Gastrocnemius medialis (tissue), 4 donors: ENCODE data around the gene METRNL. TPM values are rescaled to one million over a fixed set of nuclear protein-coding genes. Genes with fewer than 3 reads are reported as not detected.

Experiments
- ATAC-seq, 2 donors: fragments of 150-250 bp; one replicate each; pipeline ENCODE4 v1.9.1; 2016
- DNase-seq, 2 donors: peaks; one replicate each; pipeline ENCODE4 v3.0.0-alpha.2; 2019
- H3K27ac ChIP-seq, 4 donors: fragments of 200-600 bp; sonication (generic); 1 replicate in 1 of 4; 2 replicates in 3 of 4; pipeline ENCODE4 v1.5.1; 2016 to 2018; ENCODE audit warnings: mild to moderate bottlenecking in 2 of 4, moderate library complexity in 1 of 4
- H3K27me3 ChIP-seq, 3 donors: fragments of 200-600 bp; sonication (generic) in 2 of 3; 1 replicate in 1 of 3; 2 replicates in 2 of 3; pipeline versions ENCODE4 v1.5.1 to v1.6.0; 2016 to 2019; ENCODE audit warnings: mild to moderate bottlenecking in 1 of 3, moderate library complexity in 1 of 3
- H3K36me3 ChIP-seq, 2 donors: fragments of 200-600 bp; sonication (generic) in 1 of 2; one replicate each; pipeline ENCODE4 v1.5.1; 2017 to 2018
- H3K4me1 ChIP-seq, 2 donors: fragments of 200-600 bp; sonication (generic) in 1 of 2; one replicate each; pipeline ENCODE4 v1.5.1; 2016 to 2017; ENCODE audit warnings: mild to moderate bottlenecking in 2 of 2
- H3K4me3 ChIP-seq, 4 donors: fragments of 200-600 bp; sonication (generic) in 3 of 4; 1 replicate in 1 of 4; 2 replicates in 3 of 4; pipeline ENCODE4 v1.5.1; 2016 to 2019; ENCODE audit warnings: mild to moderate bottlenecking in 2 of 4
- H3K9me3 ChIP-seq, 3 donors: fragments of 200-600 bp; sonication (generic) in 2 of 3; 1 replicate in 1 of 3; 2 replicates in 2 of 3; pipeline ENCODE4 v1.5.1; 2016 to 2019
- POLR2A ChIP-seq, 2 donors: fragments of 450-650 bp; IDR thresholded peaks; one replicate each; pipeline ENCODE4 v1.6.1; 2017; ENCODE audit warnings: antibody characterized with exemption in 2 of 2, mild to moderate bottlenecking in 2 of 2, moderate library complexity in 2 of 2
- in situ Hi-C, 4 donors: fragments of 200-750 bp; cut with MboI; loops; one replicate each; pipeline versions ENCODE4 v1.15.0 to v1.8.0; 2017; ENCODE audit warnings: low sequenced_read_pairs in 4 of 4
- intact Hi-C: fragments of 100-400 bp; cut with DNase I; formaldehyde crosslinking; loops from one replicate; pipeline ENCODE4 v1.15.1; 2023; ENCODE audit warnings: low total_unique reads
- total RNA-seq, 4 donors: library from RNA; depleted of rRNA; stranded (reverse); fragments of >200 nt; gene quantifications; one replicate each; pipeline versions ENCODE4 v1.1.0 to v1.2.3, GENCODE V29; 2016
- TF ChIP-seq, protein P1 (sequence below), 5 experiments: fragments of 450-650 bp in 3 of 5; fragments of 200-600 bp in 2 of 5; sonication (generic) in 2 of 5; IDR thresholded peaks in 4 of 5; conservative IDR thresholded peaks in 1 of 5; 1 replicate in 4 of 5; 2 replicates in 1 of 5; pipeline ENCODE4 v1.5.1; 2016 to 2019; ENCODE audit warnings: antibody characterized with exemption in 5 of 5, mild to moderate bottlenecking in 3 of 5, moderate library complexity in 3 of 5

The METRNL gene
- total RNA-seq, 4 donors from 2014 or later: 6.6 to 19.7 (median 11.1) TPM

DNA sequence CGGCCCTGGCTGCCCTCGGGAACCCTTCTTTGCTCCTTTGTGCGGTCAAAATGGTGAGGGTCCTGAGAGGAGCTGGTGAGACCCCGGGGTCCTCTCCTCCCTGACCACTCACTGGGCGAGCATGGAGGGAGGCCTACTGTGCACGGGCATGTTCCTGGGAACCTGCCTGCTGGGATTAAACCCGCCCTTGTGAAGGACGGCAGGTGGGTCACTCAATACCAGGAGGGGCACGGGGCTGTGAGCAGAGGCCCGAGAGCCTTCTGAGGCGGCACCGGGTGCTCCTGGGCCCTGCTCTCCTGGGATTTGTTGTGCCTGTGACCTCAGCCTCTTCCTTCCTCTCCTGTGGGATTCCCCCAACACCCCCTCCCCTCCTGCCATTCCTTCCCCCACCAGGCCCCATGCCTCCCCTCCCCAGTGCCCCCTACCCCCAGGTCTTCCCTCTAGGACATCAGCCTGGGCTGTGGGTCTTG is 19.7 kb downstream of the METRNL start:
- no peaks in the 10 kb centered on the region for H3K36me3 ChIP-seq
- H3K9me3 ChIP-seq: no peaks in the 10 kb centered on the region
- peaks cover 24 to 49% (median 46%) of the 10 kb centered on the region in 3 donors for H3K27me3 ChIP-seq
- peaks cover 13 to 46% of the 10 kb centered on the region in 2 donors for H3K4me1 ChIP-seq
- no peak overlapping the region for H3K4me3 ChIP-seq
- no peak for ATAC-seq
- TF ChIP-seq, protein P1, sequence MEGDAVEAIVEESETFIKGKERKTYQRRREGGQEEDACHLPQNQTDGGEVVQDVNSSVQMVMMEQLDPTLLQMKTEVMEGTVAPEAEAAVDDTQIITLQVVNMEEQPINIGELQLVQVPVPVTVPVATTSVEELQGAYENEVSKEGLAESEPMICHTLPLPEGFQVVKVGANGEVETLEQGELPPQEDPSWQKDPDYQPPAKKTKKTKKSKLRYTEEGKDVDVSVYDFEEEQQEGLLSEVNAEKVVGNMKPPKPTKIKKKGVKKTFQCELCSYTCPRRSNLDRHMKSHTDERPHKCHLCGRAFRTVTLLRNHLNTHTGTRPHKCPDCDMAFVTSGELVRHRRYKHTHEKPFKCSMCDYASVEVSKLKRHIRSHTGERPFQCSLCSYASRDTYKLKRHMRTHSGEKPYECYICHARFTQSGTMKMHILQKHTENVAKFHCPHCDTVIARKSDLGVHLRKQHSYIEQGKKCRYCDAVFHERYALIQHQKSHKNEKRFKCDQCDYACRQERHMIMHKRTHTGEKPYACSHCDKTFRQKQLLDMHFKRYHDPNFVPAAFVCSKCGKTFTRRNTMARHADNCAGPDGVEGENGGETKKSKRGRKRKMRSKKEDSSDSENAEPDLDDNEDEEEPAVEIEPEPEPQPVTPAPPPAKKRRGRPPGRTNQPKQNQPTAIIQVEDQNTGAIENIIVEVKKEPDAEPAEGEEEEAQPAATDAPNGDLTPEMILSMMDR (IDR thresholded peaks at IDR 0.05 in 4 of 5, conservative IDR thresholded peaks at IDR 0.05 in 1 of 5): no peak
- TF ChIP-seq POLR2A (IDR thresholded peaks at IDR 0.05): no peak
- DNase-seq: no peak
- in situ Hi-C loops (no loop called here), intact Hi-C loops (no loop called here)
- no peak overlapping the region for H3K27ac ChIP-seq

DNA sequence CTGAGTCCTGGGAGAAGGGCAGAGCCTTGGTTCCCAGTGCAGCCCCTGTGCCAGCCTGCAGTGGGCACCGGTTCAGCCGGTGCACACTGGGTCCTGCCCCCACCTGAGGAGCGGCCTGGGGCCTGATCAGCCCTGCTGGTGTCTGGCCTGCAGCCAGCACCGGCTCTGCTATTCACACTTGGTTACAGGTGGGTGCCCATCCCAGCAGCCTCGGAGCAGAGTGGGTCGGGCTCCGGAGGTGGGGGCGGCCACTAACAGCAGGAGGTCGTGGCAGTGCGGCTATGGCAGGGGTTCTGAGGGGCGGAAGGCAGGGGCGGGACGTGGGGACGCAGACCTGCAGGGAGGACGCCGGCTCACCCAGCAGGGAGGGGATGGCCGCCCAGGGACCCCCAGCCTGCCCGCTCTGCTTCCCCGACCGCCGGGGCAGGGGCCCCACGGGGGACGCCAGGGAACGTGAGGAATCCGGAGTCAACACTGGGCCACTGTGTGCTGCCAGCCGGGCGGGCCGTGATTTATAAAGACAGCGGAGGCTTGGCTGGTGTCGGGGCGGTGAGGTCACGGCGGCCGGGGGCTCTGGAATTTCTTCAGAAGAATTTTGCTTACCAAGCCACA is 20.3 kb downstream of the METRNL start:
- no peaks in the 10 kb centered on the region for H3K9me3 ChIP-seq
- no peaks in the 10 kb centered on the region for H3K36me3 ChIP-seq
- ATAC-seq (no peak), DNase-seq (no peak)
- H3K4me3 ChIP-seq: peak overlapping the region in 3 of 4 donors; percentile 15 to 25 (median 20)
- no peak for TF ChIP-seq POLR2A (IDR thresholded peaks at IDR 0.05)
- TF ChIP-seq, protein P1 (IDR thresholded peaks at IDR 0.05 in 4 of 5, conservative IDR thresholded peaks at IDR 0.05 in 1 of 5): no peak
- peaks cover 13 to 46% of the 10 kb centered on the region in 2 donors for H3K4me1 ChIP-seq
- in situ Hi-C loops (no loop called here), intact Hi-C loops (no loop called here)
- H3K27ac ChIP-seq: no peak overlapping the region
- peaks cover 29 to 51% (median 46%) of the 10 kb centered on the region in 3 donors for H3K27me3 ChIP-seq

DNA sequence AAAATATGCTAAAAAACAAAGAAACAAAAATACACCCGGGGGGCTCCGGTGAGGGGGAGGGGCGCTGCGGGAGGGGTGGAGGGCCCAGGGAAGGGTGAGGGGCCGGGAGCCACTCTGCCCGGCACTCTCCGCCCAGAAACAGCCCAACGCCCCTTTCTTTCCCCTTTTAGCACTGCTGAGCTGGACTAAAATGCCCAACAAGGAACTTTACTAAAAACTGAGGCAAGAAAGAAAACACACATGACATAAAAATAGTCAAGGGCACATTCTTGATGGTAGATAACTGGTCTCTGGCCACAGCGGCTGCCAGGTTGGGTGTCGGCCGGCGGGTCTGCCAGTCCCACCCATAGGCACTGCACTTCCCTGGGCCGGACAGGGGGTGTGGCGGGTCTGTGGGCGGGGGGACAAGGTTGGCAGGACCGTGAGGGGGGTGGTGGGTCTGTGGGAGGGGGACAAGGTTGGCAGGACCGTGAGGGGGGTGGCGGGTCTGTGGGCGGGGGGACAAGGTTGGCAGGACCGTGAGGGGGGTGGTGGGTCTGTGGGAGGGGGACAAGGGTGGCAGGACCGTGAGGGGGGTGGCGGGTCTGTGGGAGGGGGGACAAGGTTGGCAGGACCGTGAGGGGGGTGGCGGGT is 20.9 kb downstream of the METRNL start:
- Histone ChIP-seq H3K27me3 (peaks cover 31 to 51% (median 46%) of the 10 kb centered on the region in 3 donors), H3K4me1 (peaks cover 13 to 46% of the 10 kb centered on the region in 2 donors), H3K4me3 (peak overlapping the region in 2 of 4 donors; percentile 20 to 25), H3K27ac (no peak overlapping the region), H3K9me3 (no peaks in the 10 kb centered on the region), H3K36me3 (no peaks in the 10 kb centered on the region)
- TF ChIP-seq, protein P1 (IDR thresholded peaks at IDR 0.05 in 4 of 5, conservative IDR thresholded peaks at IDR 0.05 in 1 of 5): no peak
- no peak for TF ChIP-seq POLR2A (IDR thresholded peaks at IDR 0.05)
- in situ Hi-C loops: no loop called here
- intact Hi-C loops: no loop called here
- ATAC-seq (no peak), DNase-seq (no peak)

DNA sequence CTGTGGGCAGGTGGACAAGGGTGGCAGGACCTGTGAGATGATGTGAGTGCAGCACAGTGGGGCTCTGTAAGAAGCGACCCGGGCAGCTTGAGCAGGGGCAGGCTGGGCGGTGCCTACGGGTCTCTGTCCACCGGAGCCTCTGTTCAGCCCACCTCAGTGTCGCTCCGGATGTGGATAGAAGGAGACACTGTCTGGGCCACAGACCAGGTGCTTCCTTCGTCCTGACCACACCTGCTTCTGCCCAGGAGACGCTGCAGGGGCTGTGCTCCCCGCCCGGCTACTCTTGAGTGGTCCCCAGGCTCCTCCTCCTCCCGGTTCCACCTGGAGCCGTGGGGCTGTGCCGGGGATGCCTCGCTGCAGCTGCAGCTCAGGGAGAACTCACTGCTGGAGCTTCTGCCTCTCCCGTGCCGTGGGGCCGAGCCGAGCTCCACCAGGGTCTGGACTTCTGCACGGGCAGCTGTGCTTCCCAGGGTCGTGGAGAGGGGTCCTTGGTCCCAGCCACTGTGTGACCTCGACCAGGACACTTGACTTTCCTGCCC is 21.5 kb downstream of the METRNL start:
- ATAC-seq: no peak
- TF ChIP-seq, protein P1 (IDR thresholded peaks at IDR 0.05 in 4 of 5, conservative IDR thresholded peaks at IDR 0.05 in 1 of 5): no peak
- no peak for TF ChIP-seq POLR2A (IDR thresholded peaks at IDR 0.05)
- no peaks in the 10 kb centered on the region for H3K36me3 ChIP-seq
- in situ Hi-C loops (no loop called here), intact Hi-C loops (no loop called here)
- no peak overlapping the region for H3K4me3 ChIP-seq
- H3K27ac ChIP-seq: no peak overlapping the region
- H3K9me3 ChIP-seq: no peaks in the 10 kb centered on the region
- H3K27me3 ChIP-seq: peaks cover 31 to 51% (median 46%) of the 10 kb centered on the region in 3 donors
- H3K4me1 ChIP-seq: peaks cover 13 to 46% of the 10 kb centered on the region in 2 donors
- no peak for DNase-seq
